ENCODE data around the gene PRM1. TPM values are rescaled to one million over a fixed set of nuclear protein-coding genes. Genes with fewer than 3 reads are reported as not detected.
A peak's percentile ranks its signal among the peaks of the same experiment; 100 is the strongest.

The PRM1 gene
- total and polyA plus RNA-seq, 2 of the 13 experiments (the other 11 are each of a cell fraction or from before 2014, with no cell fraction given): not detected

DNA sequence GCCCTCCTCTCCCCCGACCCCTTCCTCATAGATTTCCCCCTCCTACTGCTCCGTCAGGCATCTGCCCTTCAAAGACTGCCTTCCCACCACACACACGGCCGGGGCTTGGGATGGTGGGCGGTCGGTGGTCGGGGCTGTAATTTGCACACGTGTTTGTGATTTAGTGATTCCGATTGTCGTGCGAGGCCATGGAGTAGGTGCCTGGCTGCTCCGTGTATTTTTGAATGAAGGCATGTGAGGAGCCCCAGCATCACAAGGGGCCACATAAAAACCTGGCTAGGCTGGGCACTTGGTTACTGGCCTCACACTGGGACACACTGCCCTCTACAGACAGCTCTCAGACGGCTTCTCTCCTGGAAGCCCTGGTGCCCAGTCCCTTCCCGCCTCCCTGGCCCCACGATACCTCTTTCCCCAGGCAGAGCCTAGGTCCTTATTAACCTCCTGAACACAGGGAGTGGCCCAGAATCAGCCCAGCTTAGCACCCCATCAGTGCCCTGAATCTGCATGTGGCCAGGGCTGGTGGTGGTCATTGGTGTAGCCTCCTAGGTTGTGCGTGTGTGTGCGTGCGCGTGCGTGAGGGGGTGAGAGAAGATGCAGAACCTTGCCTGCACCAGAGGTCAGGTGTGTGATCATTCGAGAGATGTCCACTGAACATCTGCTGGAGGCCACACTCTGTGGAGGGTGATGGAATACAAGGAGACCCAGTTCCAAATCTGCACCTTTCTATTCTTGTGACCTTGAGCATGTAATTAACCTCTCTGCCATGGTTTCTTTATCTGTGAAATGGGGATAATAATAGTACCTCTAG is 23.8 kb downstream of the PRM1 start (continued):
- TF ChIP-seq, protein P1, sequence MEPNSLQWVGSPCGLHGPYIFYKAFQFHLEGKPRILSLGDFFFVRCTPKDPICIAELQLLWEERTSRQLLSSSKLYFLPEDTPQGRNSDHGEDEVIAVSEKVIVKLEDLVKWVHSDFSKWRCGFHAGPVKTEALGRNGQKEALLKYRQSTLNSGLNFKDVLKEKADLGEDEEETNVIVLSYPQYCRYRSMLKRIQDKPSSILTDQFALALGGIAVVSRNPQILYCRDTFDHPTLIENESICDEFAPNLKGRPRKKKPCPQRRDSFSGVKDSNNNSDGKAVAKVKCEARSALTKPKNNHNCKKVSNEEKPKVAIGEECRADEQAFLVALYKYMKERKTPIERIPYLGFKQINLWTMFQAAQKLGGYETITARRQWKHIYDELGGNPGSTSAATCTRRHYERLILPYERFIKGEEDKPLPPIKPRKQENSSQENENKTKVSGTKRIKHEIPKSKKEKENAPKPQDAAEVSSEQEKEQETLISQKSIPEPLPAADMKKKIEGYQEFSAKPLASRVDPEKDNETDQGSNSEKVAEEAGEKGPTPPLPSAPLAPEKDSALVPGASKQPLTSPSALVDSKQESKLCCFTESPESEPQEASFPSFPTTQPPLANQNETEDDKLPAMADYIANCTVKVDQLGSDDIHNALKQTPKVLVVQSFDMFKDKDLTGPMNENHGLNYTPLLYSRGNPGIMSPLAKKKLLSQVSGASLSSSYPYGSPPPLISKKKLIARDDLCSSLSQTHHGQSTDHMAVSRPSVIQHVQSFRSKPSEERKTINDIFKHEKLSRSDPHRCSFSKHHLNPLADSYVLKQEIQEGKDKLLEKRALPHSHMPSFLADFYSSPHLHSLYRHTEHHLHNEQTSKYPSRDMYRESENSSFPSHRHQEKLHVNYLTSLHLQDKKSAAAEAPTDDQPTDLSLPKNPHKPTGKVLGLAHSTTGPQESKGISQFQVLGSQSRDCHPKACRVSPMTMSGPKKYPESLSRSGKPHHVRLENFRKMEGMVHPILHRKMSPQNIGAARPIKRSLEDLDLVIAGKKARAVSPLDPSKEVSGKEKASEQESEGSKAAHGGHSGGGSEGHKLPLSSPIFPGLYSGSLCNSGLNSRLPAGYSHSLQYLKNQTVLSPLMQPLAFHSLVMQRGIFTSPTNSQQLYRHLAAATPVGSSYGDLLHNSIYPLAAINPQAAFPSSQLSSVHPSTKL (CRISPR knock-in tag; IDR thresholded peaks at IDR 0.05): peak; percentile 52
- TF ChIP-seq ZNF292 (CRISPR knock-in tag; IDR thresholded peaks at IDR 0.05; ENCODE audit: borderline replicate concordance, low read depth): peak; percentile 63; the same call in 1 of the 2 replicates
- TF ChIP-seq, protein P2, sequence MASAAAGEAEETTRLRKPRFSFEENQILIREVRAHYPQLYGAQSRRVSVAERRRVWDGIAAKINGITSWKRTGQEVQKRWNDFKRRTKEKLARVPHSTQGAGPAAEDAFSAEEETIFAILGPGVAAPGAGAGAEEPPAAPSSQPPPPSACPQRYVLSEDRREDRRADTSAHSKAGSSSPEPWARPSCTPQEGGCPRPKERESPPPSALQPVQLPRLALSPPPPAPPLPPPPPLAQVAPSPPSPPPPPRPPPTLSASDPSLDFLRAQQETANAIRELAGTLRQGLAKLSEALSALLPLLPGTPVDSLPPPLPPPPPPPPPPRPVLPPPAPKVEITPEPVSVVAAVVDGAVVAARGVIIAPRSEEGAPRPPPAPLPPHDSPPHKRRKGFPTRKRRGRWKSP (CRISPR knock-in tag; IDR thresholded peaks at IDR 0.05): 0 out of 2 replicates have a peak, but pooled peaks have one; percentile 29
- TF ChIP-seq SP4 (CRISPR knock-in tag; IDR thresholded peaks at IDR 0.05): peak; percentile 38; the same call in 1 of the 2 replicates
- no peak for TF ChIP-seq ZNF432 (CRISPR knock-in tag; IDR thresholded peaks at IDR 0.05; ENCODE audit: borderline replicate concordance)
- TF ChIP-seq XRCC5 (optimal IDR thresholded peaks at IDR 0.05; ENCODE audit: low read length): peak; percentile 95
- TF ChIP-seq, protein P3, sequence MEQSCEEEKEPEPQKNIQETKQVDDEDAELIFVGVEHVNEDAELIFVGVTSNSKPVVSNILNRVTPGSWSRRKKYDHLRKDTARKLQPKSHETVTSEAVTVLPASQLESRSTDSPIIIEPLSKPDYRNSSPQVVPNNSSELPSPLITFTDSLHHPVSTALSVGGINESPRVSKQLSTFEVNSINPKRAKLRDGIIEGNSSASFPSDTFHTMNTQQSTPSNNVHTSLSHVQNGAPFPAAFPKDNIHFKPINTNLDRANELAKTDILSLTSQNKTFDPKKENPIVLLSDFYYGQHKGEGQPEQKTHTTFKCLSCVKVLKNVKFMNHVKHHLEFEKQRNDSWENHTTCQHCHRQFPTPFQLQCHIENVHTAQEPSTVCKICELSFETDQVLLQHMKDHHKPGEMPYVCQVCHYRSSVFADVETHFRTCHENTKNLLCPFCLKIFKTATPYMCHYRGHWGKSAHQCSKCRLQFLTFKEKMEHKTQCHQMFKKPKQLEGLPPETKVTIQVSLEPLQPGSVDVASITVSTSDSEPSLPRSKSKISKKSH (CRISPR knock-in tag; IDR thresholded peaks at IDR 0.05; ENCODE audit: borderline replicate concordance): 0 out of 2 replicates have a peak, but pooled peaks have one; percentile 46
- TF ChIP-seq ZFP36 (IDR thresholded peaks at IDR 0.05; ENCODE audit: borderline replicate concordance, low read depth, low read length, partially characterized antibody): no peak
- TF ChIP-seq, protein P4, sequence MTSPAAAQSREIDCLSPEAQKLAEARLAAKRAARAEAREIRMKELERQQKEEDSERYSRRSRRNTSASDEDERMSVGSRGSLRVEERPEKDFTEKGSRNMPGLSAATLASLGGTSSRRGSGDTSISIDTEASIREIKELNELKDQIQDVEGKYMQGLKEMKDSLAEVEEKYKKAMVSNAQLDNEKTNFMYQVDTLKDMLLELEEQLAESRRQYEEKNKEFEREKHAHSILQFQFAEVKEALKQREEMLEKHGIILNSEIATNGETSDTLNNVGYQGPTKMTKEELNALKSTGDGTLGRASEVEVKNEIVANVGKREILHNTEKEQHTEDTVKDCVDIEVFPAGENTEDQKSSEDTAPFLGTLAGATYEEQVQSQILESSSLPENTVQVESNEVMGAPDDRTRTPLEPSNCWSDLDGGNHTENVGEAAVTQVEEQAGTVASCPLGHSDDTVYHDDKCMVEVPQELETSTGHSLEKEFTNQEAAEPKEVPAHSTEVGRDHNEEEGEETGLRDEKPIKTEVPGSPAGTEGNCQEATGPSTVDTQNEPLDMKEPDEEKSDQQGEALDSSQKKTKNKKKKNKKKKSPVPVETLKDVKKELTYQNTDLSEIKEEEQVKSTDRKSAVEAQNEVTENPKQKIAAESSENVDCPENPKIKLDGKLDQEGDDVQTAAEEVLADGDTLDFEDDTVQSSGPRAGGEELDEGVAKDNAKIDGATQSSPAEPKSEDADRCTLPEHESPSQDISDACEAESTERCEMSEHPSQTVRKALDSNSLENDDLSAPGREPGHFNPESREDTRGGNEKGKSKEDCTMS (CRISPR knock-in tag; conservative IDR thresholded peaks at IDR 0.05): no peak
- TF ChIP-seq ZNF354B (CRISPR knock-in tag; IDR thresholded peaks at IDR 0.05): 0 out of 2 replicates have a peak, but pooled peaks have one; percentile 96
- TF ChIP-seq ZNF572 (CRISPR knock-in tag; IDR thresholded peaks at IDR 0.05): peak; percentile 94
- TF ChIP-seq SMARCC2 (IDR thresholded peaks at IDR 0.05): no peak
- TF ChIP-seq DMAP1 (CRISPR knock-in tag; IDR thresholded peaks at IDR 0.05): no peak
- peak; percentile 67 for TF ChIP-seq RARA (CRISPR knock-in tag; IDR thresholded peaks at IDR 0.05)
